Inflammatory macrophage treated with lipopolysaccharide for 1 hour (primary cell): Measurements from ENCODE around the gene HTR7.

Source experiments
- DNase-seq, 2 donors: peaks; one replicate each; pipeline ENCODE4 v3.0.0-alpha.2; 2020 to 2022

The HTR7 gene

DNA sequence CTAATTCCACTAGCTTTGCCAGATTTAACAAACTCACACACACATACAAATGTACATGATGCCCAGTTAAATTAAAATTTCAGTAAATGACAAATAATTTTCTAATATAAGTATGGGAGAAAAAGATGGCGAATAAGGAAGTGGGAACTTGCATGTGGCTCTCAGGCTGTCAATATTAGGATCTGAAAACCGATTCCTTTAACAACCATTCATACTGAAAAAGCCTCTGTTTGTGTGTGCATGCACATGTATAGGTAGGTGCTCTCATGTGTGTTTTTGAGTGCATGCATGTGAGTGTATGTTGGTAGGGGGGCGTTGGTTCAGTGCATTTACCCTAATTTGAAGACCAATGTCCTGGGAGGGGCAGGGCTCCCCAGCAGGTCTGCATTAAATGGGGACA, 125.3 kb downstream of the HTR7 start:
- no peak for DNase-seq

DNA sequence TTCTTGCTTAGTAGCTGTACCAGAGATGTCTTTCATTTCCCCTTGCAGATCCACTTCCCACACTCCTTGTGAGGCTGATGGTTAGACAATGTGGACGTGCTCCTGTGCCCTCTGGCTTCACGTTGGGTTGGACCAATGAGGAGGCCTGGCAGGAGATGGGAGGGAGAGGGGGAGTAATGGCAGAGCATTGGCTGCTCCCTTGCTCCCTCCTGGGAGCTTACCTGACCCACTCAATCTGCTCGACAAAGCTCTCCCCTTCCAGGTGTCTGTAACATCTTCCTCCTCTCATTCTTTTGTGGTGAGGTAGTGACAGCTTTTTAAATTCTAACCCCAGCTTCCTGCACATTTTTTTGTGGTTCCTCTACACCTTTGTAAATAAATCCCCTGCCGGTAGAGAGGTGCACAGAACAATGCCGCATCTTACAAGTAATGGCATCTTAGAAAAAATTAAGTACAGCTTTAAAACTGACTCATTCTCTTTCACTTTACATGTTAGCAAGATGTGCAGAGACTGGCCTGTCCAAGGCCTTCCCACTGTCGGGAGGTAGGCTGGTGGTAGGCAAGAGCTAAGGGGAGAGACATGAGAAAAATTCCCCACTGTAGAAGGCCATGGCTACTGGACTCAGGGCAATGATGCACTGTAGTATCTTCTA, 134.3 kb downstream of the HTR7 start:
- DNase-seq = no peak

GRCh38 chr10:90722832-90723231, 135.0 kb downstream of the HTR7 start:
- DNase-seq = no peak

DNA sequence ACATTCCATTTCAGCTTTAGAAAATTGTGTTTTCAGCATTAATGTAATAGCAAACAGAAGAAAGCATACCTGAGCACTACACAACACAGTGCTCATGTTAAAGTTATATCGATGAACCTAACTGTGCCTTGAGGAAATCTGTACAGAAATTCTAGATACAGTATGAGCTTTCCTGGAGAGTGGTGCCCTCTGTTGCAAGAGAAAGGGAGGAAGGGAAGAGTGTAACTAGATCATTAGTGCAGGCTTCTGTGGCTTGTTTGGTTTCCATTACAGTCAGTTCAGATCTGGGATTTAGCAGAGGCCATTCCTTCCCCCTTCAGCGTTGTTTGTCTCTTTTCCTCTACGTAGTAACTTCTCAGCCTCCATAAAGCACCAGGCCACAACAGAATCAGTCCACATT, 139.7 kb downstream of the HTR7 start:
- DNase-seq = no peak

DNA sequence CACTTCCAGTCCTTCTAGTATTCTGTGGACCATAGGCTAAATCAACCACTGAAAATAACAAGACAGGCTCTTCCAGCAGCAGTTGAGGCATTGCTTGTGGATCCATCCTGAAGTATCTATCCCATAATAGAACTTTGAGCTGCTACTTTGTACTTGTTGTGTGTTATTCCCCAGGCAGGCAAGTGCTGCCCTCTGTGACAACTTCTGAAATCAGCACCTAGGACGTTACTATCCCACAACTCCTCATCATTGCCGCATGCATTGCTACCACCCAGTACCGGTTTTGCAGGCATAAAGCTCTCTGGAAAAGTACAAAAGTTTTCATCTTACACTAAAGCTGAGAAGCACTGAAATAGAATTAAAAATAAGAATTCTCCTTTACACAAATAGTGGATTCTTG, 145.3 kb downstream of the HTR7 start:
- no peak for DNase-seq

DNA sequence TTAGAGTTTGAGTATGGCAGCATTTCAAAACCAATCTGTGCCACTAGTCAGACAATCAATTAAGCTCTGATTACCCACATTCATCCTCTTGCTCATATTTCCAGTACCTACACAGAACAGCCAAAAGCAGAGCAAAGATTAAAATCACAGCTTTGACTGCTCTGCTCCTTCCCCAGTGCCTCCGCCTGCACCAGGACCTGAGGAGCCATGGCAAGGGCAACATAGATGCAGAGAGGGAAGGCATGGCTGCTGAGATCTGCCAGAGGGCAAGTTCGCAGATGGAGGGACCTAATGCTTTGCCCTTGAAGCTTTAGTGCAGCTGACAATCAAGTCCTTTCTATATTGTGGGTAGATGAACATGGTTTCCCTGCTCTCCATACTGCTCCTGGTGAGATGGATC, 148.1 kb downstream of the HTR7 start:
- no peak for DNase-seq

DNA sequence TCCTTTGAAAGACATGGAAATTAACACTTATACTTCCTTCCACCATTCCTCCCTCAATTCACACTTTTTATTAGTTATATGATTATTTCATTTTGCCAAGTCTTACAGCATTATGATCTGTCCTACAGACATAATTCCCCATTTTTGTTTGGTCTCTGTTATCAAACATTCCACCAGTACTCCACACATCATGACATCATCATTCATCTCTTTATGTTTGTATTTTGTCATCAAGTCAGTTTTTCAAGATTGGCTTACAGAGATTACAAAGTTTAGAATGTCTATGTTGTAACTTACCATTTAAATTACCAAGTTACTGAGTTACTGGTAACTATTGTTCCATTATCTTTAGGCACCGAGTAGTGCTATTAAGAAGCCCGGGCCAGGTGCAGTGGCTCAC, 150.2 kb downstream of the HTR7 start:
- no peak for DNase-seq

GRCh38 chr10:90701428-90701827, 156.4 kb downstream of the HTR7 start:
- DNase-seq = no peak

DNA sequence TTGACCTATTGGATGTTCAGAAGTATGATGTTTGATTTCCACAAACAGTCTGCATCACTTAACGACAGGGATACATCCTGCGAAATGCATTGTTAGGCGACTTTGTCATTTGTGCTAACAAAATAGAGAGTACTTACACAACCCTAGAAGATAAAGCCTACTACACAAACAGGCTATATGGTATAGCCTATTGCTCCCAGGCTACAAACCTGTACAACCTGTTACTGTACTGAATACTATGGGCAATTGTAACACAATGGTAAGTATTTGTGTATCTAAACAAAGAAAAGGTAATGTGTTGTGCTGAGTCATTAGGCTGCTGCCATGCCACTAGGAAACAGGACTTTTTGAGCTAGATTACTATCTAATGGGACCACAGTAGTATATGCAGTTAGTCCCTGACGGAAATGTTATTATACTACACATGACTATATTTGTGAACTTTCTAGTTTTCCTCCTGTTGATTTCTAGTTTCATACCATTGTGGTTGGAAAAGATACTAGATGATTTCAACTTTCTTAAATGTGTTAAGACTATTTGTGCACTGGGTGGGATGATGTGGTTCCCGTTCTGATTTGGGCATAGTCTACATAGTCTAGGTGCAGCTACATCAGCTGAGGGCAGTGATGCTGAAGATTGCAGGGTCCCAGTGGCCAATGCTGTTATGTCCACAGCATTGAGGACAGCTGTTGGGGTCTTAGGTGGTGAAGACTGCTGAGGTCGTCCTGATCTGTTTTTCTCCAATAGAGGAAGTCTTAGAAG, 161.7 kb downstream of the HTR7 start:
- DNase-seq = no peak
